Transverse colon (tissue), 4 donors: ENCODE results near the gene GPX2.

ENCODE experiments used
- CTCF ChIP-seq, 5 experiments: fragments of 200-600 bp in 3 of 5; fragments of 450-650 bp in 2 of 5; sonication (generic) in 3 of 5; IDR thresholded peaks; 1 replicate in 2 of 5; 2 replicates in 3 of 5; pipeline ENCODE4 v1.5.1; 2016 to 2017; ENCODE audit warnings: antibody characterized with exemption in 5 of 5, inconsistent platforms in 3 of 5, mild to moderate bottlenecking in 2 of 5, moderate library complexity in 1 of 5
- EP300 ChIP-seq: sonication (generic); formaldehyde crosslinking; IDR thresholded peaks from one replicate; pipeline ENCODE4 v1.6.1; 2017; ENCODE audit warnings: antibody characterized with exemption, low read depth
- POLR2A ChIP-seq: fragments of 450-650 bp; IDR thresholded peaks from one replicate; pipeline ENCODE4 v1.6.1; 2016; ENCODE audit warnings: antibody characterized with exemption, mild to moderate bottlenecking, moderate library complexity
- POLR2AphosphoS5 ChIP-seq, 3 donors: sonication (generic); formaldehyde crosslinking; IDR thresholded peaks; one replicate each; pipeline ENCODE4 v1.6.1; 2016; ENCODE audit warnings: antibody characterized with exemption in 3 of 3

GRCh38 chr14:64948612-64949210, 6.2 kb upstream of the GPX2 start:
- TF ChIP-seq CTCF (IDR thresholded peaks at IDR 0.05), result no peak
- TF ChIP-seq POLR2A, result no peak
- no peak for TF ChIP-seq EP300
- TF ChIP-seq POLR2AphosphoS5 (IDR thresholded peaks at IDR 0.05), result no peak
